ENCODE data around the gene ATL2.
"Not testable (repeated sequence)": the region's sequence is repeated elsewhere in the genome, so short reads cannot be mapped to it uniquely, and the experiment has no call there.

The ATL2 gene

DNA sequence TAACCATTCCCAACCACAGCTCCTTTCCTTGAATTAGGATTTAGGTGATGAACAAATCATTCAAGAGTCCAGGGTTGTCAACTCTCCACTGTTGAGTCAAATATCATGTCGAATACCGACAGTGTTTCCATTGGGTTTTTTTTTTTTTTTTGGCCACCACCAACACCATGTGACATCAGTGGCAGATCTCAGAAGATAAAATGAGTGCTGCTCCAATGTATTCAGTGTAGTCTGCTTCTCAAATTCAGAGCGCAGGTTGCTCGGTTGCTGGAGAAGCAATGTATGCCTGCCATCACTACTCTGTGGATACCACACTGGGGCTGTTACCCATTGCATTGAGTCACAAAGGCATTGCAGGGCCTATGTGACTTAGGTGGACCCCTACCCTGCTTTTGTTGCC lies 10.8 kb upstream of the ATL2 start:
- no peak for DNase-seq

DNA sequence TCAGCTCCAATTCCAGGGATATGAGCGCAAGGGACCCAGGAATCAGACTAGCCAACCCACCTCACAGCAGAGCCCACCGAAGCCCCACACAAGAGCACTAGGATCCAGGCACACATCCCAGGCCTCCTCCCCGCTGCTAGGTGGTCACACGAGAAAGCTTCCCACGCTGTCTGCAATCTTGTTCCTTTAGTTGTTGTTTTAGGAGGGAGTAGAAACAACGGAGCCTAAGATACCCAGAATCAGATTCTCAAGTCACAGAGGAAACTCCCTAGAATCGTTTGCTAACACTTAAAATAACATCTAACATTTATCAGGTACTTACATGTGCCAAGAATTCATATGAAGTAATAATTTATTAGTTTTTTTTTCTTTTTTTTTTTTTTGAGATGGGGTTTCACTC lies 9.7 kb upstream of the ATL2 start:
- DNase-seq: no peak

DNA sequence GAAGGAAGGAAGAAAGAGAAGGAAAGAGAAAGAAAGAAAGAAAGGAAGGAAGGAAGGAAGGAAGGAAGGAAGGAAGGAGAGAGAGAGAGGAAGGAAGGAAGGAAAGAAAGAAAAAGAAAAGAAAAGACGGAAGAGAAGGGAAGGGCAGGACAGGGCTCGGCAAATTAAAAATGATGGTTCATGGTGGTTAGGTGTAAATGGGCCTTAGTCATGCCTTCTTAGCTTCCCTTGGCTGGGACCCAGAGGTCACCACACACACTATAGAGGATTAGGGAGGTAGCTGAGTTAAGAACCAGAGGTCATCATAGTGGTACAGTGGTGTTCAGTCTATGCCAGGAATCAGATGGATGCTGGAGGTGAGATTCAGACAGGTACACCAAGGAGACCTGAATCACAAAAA lies 9.3 kb upstream of the ATL2 start:
- DNase-seq: no peak

DNA sequence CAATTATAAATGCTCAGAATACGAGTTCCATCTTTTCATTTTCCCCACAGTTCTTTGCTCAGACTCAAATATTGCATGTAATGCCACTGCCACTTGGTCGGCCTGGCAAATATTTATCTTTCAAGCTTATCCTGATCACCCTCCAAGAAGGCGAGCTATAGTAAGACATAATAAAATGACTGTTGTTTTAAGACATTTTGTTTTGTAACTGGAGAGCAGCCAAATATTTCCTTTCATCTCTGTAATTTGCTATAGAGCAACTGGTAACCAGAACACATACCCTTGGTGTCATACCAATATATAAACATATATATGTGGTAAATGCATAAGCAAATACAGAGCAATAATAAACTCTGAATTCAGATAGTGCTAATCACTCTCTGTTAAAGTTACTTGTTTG lies 7.3 kb upstream of the ATL2 start:
- no peak for DNase-seq

DNA sequence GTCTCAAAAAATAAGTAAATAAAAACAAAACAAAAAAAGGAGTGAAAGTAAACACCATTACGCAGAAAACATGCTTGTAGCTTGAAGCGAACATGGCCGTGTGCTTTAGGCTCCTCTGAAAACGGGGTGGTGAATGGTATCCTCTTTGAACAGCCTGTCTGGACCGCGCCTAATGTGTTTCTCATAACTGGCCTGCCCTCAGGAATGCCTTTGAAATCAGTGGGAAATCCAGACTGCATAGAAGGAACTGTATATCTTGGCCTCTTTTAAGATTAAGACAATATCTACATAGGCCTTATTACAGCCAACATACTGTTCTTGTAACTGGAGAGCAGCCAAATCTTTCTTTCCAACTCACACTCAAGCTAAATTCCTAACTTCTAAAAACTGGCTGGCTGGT lies 6.7 kb upstream of the ATL2 start:
- DNase-seq: not testable (repeated sequence)

DNA sequence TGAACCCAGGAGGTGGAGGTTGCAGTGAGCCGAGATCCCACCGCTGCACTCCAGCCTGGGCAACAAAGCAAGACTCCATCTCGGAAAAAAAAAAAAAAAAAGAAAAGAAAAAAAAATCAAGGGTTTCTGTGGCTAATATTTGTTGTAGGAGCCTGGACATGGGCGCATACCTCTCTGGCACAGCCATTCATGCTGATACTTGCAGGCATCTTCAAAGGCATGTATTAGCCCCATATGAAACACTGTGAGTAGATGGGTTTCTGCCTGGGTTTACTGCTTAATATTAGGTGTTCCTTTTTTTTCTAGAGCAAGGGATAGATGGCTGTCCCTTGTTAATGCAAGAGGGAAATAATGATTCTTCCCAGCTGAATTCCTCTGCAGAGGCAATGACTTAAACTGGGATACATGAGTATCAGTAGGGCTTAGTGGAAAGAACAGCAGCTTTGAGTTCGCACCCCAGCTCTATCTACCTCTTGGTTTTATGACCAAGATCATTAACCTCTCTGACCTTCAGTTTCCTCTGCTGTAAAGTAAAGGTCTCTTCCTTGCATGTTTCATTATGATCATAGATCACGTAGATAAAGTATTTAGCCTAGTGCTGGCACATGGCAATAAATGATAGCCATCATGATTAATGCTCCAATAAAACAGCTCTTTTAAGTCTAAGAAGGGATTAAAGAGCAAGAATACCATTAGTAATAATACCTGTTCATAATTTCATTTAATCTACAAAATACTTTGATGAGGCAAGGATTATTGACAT lies 4.5 kb upstream of the ATL2 start:
- DNase-seq: no peak

- DNase-seq: peak; percentile 25
These were observed 3.5 kb upstream of the ATL2 start for GRCh38 chr2:38380397-38381130.

DNA sequence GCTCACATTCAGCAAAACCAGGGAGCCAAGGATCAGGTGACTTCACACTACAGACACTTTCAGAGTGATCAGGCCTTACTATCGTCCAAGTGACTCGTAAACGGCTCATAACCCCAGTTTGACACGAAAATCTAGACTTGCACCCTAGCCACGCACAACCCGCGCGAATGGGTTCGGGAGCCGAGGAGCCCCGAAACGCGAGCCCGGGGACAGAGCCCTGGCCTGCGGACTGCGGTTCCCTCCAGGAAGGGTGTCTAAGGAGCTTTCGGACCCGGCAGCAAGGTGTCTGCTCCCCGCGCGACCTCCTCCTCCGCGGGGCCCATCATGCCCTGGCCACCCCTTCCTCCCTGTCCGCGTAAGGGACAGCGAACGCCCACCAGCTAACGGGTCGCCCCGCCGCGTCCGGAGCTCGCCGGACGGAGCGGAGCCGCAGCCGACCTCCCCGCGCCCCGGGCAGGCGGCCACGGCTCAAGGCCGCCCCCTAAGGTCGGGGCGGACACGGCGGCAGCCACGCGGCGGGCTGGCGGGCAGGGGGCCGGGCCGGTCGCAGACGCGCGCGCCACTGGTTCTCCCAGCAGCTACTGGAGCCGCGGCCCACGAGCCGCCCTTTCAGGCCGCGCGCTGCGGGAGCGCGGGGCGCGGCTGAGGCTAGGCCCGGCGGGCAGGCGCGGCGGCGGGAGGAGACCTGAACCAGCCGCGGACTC lies 575 bp downstream of the ATL2 start:
- peak; percentile 62 for DNase-seq

DNA sequence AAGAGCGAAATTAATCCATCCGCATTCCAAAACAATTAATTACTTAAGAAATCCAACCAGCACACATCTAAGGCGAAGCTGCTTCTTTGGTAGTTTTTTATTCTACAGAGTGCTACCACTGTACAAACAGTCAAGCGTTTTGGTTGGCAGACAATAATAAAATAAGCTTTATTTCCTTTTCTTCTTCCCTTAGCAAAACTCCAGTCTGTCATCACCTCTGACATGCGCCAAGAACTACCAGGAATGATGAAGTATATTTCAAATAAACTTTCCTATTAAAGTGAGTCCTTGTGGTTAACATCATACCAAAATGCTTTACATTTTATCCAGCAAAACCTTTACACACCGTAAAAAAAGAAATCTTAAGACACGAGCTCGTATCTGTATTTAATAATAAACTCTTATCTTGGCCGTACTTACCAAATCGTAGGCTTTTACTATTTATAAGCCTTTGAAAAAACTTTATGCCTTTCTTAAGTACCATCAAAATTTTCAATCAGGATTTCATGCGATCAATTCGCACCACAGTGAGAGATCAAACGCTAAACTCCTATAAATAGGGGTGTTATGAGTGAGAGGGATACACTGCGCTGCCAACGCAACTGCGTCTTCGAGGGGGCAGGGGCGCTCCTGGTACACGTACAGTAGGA lies 1.3 kb downstream of the ATL2 start:
- DNase-seq: peak; percentile 56

DNA sequence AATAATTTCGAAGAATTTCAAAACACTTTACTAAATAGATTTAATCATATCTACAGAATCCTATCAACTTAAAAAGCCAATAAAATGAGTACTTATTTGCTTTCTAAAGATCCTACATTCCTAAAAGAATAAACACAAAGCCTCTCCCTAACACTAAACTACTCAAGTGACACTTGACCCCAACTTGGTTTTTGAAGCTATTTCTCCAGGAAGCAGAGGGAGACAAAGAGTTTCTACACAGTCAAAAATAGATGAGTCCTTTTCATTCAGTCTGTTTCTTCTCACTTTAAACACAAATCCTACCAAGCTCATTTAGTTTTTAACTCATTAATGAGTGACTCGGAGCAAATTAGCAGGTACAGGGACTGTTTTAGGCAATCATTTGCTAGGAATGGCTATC lies 2.1 kb downstream of the ATL2 start:
- DNase-seq: no peak

GRCh38 chr2:38371235-38371634 lies 5.8 kb downstream of the ATL2 start:
- no peak for DNase-seq

DNA sequence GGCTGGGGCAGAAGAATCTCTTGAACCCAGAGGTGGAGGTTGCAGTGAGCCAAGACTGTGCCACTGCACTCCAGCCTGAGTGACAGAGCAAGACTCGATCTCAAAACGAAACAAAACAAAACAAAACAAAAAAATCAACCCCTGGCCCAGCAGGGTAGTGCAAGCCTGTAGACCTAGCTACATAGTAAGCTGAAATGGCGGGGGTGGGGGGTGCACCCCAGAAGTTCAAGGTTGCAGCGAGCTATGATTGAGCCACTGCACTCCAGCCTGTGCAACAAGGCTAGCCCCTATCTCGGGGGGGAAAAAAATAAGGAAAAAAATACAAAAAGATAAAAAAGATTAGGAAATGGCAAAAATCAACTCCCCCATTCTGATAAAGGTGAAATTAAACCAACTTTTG lies 6.4 kb downstream of the ATL2 start:
- DNase-seq: no peak

DNA sequence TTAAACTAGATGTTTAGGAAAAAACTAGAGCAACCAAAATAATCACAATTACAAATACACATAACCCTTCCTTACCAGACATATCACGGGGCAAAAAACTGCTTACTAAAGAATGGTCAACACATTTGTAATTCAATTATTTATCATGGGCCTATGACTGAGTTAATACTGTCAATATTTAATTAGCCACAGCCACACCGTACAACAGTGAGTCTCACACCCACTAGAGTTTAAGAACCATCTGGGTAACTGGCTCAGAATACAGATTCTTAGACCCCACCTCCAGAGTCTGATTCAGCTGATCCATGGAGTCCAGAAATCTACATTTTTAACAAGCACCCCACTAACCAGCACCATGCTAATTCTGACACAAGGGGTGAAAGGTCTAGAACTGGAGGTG lies 14.8 kb downstream of the ATL2 start:
- DNase-seq: no peak

DNA sequence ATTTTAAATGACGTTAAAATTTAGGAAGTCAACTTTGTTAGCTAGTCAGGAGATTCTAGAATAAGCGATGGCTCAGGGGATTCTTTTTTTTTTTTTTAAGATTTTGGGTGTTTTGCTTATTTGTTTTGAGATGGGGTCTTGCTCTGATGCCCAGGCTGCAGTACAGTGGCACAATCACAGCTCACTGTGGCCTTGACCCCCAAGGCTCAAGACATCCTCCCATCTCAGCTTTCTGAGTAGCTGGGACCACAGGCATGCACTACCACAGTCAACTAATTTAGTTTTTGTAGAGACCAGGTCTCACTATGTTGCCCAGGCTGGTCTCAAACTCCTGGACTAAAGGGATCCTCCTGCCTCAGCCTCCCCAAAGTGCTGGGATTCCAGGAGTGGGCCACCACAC lies 16.9 kb downstream of the ATL2 start:
- no peak for DNase-seq

DNA sequence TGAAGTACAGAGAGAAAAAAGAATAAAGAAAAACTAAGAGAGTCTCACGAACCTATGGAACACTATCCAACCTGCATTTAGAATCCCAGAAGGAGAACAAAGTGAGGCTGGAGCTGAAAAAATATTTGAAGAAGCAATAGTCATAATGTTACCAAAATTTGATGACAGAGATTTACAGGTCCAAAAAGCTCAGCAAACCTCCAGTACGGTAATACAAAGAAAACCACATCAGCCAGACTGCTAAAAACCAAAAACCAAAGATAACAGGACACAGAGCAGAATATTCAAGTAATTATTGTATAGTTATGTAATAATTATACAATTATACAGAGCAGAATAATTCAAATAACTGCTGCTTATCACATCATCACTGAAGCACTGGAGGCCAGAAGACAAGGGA lies 23.7 kb downstream of the ATL2 start:
- DNase-seq: no peak

GRCh38 chr2:38352336-38352735 lies 24.7 kb downstream of the ATL2 start:
- DNase-seq: no peak

DNA sequence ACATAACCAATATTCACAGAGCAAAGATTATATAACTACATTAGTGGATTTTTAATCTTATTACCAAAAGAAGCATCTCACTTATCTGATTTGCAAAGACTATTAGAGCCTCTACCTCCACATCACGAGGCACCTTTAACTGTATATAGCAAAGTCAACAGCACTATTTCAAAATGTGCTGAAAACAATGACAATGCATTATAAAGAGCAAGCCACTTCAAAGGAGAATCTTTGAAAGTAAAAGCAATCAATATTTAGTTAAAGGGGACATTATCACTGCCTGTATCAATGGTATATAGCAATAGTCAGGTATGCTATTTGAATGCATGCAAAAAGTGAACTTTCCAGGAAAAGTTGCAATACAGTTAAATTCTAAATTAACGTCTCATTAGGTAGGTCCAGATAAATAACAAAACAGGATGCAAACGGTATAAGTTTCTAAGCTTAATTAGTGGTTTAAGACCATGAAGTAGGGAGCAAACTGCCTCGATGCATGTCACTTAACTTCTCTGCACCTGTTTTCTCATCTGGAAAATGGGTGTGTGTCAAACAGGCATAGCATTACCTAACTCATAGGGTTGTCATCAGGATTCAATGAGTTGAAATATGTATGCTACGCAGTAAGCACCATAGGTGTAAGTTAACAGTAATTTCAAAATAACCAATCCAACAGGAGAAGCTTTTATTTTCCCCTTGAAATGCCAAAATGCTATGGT lies 31.6 kb downstream of the ATL2 start:
- no peak for DNase-seq

DNA sequence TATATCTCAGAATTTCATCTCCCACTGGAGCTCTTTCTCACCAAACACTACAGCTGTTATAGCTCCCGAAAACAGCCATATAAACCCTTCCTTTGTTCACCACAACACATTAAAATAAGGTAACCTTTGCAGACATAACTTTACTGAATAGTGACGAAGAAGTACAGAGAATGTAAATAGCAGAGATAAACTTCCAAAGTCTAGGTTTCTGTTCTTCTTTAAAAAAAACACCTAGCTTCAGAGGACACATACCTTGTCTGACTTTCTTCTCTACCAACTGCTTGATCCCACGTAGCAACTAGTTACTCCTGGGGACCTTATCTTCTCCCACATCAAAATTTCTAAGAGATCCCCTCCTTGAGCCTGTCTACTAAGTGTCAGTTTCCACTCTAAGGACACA lies 32.3 kb downstream of the ATL2 start:
- no peak for DNase-seq

GRCh38 chr2:38343212-38343611 lies 33.9 kb downstream of the ATL2 start:
- no peak for DNase-seq

DNA sequence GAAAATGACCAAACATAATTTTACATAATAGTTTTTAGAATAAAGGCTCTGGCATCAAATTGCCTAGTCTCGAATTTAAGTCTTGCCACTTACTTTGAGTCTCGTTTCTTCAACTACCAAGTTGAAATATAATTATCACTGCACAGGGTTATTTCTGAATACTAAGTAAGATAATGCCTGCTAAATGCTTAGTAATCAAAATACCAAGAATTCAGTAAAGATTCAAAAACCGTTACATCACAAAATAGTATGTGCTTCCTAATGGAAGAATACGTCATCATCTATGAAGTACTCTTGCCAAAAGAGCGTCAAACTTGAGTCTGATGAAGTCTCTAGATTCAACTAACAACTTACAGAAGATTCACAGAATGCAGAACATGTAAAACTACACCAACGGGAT lies 40.5 kb downstream of the ATL2 start:
- DNase-seq: no peak

GRCh38 chr2:38330754-38331153 lies 46.3 kb downstream of the ATL2 start:
- DNase-seq: no peak

DNA sequence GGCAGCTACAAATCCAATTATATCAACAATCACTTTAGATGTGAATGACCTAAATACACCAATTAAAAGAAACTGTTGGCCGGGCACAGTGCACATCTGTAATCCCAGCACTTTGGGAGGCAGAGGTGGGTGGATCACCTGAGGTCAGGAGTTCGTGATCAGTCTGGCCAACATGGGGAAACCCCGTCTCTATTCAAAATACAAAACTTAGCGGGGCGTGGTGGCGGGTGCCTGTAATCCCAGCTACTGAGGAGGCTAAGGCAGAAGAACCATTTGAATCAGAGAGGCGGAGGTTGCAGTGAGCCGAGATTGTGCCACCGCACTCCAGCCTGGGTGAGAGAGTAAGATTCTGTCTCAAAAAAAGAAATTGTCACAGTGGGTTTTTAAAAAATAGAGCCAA lies 49.5 kb downstream of the ATL2 start:
- DNase-seq: no peak

GRCh38 chr2:38323623-38324022 lies 53.5 kb downstream of the ATL2 start:
- no peak for DNase-seq

Data from CD4-positive, alpha-beta T cell treated with Interferon gamma for 1 hour (primary cell).